ENCODE results near the gene SFMBT1.

SFMBT1 gene

DNA sequence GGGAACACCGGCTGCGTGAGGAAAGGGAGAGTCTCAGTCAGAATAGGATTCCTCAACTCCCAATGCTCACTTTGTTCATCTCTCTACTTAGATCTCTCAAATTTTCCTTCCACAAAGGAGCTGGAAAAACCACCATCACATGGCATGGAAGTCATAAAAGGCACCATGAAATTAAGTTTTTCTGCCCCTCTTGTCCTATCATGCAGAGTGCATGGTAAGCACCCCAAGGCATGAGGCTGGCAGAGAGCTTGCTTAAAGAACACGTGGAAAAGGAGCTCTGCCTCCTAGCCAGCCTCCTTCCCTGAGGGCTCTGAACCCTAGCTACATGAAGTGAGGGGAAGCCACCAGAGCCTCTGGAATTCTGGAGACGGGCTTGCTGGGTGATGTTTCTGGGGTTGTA lies 166.3 kb downstream of the SFMBT1 start:
- DNase-seq = no peak

DNA sequence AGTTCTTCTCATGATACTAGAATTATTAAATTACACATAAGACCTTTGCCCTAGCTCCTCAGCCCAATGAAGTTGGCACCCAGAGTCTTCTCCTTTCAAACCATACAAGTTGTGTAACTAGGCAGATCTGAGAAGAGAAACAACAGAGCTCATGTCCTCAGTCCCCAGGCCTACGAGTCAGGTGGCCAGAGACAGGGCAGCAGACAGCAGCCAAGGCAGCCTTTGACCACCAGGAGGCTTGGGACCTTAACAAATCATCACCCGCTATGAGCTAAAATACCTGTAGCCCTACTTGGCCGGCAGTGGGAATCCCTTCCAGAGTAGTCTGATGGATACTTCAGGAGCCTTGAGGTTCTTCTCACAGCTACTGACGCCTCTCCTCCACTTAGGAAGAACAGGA lies 166.8 kb downstream of the SFMBT1 start:
- no peak for DNase-seq

DNA sequence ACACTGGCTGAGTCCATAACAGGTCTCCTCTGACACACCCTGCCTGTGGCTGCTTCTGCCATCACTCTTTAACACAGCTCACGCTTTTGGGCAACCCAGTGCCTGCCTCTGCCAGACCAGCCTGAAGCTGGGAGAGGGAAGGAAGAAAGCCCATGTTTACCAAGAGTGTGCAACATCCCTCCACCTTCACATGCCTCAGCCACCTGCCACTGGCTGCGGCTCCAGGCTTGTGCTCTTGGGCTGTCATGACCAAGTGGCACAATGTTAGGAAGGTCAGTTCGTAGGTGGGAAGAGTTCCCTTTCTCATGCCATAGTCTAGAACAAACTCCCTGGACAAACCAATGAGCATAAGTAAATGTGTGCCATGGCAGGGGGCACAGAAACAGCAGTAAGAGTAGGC lies 168.8 kb downstream of the SFMBT1 start:
- no peak for DNase-seq

DNA sequence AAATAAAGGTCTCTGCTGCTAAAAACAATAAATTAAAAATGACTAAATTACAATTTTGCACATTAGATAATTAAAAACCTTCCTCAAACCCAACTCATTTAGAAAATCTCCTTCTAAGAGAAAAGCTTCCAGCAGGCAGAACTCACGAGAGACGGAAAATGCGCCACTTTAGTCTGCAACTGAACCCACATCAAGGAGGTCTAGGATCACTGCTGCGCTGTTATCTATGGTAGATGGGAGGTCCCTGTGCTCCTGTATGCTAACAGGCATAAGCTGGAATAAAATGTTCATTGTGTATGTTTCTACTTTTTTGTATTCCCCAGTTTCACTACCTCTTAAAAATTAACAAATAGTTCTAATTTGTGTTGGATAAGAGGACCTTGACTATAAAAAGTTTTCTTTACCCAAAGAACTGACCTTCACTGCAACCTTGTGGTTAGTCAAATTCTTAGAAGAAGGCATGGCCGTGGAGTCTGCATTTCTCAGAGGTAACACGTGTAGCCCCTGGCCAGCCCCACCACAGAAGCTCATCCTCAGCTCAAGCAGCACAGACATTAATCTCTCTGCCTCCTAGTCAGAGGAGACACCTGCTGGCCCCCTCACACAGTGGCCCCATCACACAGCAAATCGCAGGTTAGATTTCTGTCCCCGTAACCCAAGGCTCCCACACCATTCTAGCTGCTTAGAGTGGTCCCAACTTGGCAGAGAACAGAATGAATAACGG lies 170.8 kb downstream of the SFMBT1 start:
- no peak for DNase-seq

DNA sequence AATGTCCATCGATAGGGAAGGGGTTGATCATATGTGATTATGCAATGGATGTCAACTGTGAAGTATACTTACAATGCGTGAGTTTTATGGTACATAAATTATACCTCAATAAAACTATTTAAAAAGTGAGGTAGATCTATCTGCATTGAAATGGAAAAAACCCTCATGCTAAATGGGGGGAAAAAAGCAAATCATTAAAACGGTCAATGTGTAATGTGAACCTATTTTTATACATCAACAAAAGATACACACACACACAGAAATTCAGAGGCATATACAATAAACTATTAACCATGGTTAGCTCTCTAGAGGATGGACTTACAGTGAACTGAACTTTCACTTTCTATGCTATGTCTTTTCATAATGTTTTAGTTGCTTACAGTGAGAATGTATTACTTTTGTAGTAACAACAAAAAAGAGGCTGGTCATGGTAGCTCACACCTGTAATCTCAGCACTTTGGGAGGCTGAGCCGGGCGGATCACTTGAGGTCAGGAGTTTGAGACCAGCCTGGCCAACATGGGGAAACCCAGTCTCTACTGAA lies 171.6 kb downstream of the SFMBT1 start:
- DNase-seq = no peak

DNA sequence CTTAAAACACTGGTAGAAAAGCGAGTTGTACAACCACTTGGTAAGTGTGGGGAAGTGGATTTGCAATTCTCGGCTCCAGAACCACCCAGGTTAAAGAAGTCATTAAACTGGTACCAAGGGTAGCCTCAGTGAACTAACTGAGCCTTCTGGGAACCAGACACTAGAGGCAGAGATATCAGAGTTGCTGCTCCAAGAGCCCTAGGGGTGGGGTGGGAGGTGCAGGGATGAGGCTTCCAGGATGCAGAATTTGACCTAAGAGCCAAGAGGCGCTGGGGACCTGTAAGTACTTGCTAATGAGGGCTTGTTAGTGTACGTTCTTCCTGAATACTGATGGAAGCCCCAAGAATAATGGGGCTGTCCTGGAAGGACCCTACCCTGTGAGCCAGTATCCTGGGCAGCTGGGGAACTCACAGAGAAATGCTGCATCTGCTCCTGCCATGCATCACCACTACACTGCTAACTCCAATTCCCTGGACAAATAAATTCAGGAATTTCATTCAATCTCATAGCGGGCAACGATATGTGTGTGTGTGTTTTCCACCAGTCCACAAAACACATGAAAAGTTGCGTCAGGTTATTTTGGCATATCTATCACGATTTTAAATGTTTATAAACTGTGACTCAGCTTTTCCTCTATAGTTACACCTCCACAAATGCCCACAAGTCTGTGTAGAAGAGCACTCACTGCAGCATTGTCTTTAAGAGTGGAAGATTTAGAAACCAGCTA lies 172.3 kb downstream of the SFMBT1 start:
- DNase-seq = no peak

DNA sequence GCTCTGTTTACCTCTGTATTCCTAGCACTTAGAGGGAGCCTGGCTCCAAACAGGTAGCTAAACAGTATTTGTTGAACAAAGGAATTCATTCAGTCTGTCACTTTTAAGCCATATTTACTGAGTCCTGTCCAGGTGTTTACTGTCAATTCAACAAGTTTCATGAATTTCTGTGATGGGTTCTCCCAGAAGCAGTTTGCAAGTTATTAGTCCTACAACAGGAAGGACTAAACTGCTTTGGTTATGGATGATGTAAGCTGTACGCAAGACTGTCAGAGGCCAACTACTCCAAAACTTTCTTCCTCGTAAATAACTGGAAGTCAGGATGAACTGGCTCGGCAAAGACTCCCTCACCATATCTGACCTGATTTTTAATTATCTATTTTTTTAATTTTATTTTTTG lies 173.6 kb downstream of the SFMBT1 start:
- DNase-seq = no peak

DNA sequence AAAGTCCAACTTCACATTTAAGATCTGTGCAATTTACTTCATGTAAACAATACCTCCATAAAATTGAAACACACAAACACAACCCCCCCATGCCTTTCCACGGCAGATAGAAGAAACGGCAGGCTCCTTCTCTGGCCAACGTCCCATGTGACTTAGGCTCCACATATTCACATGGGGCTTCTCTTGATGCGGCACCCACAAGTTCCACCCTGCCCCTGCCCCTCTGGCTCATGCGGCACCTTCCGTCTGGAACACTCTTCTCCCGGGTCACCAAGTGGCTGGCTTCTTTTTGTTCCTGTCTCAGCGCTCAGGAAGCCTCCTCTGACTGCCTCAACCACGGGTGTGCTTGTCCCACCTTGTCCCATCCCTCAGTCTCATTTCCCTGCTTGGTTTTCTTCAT lies 174.1 kb downstream of the SFMBT1 start:
- DNase-seq = no peak

DNA sequence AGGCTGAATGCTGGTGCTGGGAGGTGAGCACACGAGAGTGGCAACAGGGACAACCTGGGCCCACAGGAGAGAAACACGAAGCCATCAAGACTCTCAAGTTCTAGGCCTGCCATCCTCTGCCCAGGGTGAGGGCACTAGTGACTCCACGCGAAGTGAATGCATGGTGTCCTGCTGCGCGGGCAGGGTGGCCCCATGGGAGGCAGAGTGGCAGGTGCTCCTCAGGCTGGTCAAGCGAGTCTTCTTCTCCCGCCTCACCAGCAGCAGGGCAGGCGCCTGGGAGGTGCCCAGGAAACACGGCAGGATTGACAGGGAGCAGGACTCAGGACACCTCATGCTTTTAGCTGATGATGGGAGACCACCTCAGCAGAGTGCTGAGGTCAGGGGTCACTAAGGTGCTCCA lies 175.4 kb downstream of the SFMBT1 start:
- no peak for DNase-seq

DNA sequence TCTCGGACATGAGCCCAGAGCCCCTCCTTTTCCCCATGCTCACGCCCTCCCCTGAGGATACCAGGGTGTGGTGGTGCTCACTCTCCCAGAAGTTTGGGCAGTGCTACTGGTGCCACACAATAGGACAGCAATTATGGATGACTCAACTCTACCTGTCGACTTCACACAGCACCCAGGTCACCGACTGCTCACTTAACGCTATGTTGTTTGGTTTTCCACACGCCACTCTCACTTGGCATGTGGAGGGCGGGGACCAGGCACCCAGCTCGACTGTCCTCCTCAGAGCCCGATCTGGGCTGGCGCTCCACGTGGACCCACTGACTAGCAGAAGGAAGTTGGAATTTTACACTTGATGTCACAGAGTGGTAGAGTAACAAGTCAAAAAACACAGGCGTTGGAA lies 179.4 kb downstream of the SFMBT1 start:
- DNase-seq = no peak

DNA sequence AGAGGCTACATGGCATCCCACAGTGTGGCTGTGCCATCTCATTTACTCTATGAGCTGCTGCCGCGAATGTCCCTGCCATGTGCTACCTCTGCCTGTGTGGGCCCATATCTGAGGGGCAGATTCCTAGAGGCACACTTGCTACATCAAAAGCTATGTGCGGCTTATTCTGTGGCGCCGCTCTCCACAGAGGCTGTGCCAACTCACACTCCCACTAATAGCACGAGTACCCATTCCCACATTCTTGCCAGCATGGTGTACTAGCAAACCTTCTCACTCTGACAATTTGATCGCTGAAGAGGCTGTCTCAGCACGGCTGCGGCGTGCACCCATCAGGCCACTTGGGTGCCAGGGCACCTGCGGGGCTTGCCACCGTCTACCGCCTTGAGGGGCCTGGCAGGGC lies 179.9 kb downstream of the SFMBT1 start:
- peak; percentile 13 for DNase-seq

DNA sequence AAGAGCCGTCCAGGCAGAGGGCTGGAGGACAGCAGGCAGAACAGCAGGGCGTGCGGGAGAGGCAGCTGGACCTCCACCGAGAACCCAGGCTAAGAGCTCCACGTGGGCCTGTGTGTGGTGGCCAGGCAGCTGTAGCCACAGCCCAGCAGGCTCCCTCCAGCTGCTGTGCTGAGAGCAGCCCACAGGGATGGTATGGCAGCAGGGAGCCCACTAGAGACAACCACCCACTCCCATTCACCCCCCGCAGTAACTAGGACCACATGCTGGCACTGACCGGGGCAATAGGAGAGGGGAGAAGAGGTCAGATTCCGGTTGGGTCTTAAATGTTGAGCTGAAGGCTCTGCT lies 185.5 kb downstream of the SFMBT1 start:
- DNase-seq = no peak

DNA sequence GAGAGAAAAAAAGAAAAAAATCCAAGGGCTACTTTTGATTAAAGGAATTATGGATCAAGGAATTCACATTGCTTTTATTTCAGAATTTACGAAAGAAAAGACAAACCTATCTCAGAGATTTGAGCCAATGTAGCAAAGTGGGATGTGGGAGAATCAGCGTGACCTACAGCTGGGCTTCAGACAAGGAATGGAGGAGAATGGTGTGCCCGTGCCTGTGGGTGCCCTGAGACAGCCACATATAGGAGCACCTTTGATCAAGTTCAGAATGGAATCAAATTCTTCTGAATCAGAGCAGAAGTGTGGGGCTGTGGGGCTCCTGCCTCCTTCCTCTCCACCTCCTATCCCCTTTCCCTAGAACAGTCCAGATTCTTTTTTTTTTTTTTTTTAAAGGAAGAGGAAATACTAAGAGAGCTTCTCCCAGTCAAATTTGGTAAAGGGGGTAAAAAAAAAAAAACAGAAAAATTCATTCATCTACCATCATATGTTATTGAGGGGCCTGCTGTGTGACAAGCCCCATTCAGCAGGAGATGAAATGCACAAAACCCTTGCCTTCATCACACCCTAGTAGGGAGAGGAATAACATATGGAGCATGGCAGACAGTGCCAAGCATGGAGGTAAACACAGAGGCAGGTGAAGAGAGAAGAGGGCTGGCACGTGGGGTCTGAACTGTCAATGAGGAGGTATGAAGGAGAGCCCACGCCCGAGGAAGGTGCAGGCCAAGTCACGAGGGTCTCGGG lies 186.0 kb downstream of the SFMBT1 start:
- DNase-seq = no peak

DNA sequence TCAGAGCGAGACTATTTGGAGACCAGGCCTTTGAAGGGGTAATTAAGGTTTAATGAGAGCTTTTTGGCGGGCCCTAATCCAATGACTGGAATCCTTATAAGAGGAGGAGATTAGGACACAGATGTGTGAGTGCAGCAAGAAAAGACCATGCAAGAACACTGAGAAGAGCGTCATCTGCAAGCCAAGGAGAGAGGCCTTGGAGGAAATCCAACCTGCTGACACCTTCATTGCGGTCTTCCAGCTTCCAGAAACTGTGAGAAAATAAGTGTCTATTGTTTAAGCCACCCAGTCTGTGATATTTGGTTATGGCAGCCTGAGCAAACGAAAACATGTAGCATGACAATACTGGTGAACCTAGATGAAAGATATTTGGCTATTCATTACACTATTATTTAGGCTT lies 188.0 kb downstream of the SFMBT1 start:
- no peak for DNase-seq

DNA sequence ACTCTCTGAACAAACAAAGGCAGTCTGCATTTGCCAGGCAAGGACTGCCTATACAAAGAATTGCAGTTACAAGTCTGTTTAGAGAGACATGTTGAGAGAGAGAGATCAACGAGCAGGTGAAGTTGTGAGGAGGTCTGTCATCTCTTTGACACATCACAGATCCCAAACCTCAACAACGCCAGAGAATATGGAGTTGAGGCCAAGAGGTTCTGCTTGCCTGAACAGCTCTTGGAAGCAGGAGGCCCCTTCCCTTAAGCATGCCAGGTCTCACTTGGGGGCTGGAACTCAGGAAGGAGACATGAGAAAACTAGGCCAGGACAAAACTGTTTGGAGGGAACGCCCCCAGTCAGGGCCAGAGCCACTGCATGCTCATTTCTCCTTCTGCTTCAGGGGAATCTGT lies 188.7 kb downstream of the SFMBT1 start:
- no peak for DNase-seq

DNA sequence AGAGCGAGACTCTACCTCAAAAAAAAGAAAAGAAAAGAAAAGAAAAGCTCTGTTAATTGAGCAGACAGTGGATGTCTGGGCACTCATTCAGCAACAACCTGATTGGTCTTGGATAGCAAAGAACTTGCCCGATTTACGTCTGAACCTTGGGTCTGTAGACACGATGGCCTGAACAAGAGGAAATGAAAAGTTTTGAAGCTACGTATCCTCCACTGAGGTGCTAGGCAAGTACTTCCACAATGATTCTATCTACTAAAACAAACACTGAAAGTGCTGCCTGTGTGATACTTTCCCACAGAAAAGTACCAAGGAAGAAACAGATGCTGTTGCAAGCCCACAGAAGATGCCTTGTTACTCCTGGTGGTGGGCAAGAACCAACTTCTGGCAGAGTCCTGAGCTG lies 189.2 kb downstream of the SFMBT1 start:
- no peak for DNase-seq

DNA sequence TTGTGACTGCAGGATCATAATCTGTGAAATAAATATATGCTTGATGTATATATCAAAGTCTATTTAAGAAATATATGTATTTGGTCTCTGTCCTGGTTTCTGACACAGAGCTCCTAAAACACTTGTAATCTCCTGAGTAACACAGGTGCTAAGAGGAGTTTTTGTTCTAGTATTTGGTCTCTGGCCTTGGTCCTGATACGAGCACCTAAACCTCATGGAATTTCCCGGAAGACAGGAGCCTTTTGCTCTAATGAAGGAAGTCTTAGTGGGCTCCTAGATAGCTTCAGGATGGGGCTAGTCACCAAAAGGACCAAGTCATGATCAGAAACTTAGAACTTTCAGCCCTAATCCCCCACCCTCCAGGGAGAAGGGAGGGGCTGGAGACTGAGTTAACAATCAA lies 191.9 kb downstream of the SFMBT1 start:
- DNase-seq = no peak

Data from DMS79 treated with DMSO at 0.1 percent for 48 hours (cell line).